Measurements from ENCODE around the gene PLCG1. TPM values are rescaled to one million over a fixed set of nuclear protein-coding genes. Genes with fewer than 3 reads are reported as not detected.

The PLCG1 gene
- 100 to 1,000 TPM in 3 of 4 donors, 10 to 100 TPM in 1; 82.7 to 377 (median 155) TPM for total RNA-seq

DNA sequence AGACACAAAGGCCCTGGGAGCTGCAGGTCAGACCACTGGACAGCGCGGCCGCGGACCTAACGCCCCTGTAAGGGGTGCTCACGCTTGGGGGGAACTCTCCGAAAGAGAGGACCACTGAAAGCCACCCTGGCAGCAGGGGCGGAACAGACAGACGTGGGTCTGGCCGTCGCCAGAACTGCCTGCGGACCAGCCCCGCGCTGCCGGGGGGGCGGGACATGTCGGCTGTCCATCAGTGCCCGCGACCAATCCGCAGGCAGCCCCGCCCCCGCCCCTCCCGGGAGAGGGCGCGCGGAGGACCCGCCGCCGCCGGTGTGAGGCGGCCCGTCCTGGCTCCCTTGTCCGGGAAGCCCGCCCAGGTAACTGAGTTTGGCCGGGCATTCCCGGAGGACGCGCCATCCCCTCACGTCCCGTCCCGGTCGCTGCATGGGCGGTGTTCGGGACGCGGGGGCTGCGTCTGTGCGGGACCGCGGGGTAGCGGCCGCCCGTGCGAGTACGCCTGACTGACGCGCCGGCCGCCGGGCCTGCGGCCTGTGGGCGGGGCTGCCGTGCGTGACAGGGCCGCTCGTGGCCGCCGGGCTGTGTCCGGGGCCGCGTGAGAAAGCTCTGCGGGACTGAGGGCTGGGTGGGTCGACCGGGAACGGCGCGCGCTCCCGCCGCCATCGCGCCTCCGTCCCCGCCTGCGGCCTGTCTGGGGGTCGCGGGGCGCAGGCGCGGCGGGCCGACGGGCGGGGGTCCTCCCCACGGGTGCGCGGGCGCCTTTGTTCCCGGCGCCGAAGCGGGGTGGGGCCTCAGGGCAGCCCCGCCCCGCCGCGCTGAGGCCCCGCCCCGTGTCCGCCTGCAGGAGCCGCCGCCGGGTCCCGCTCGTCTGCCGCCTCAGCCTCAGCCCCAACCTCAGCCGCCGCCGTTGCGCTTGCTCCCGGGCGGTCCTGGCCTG, at the start of gene PLCG1:
PLCG1 (plus strand) TSS at position 864 of the 934 bp plus-strand sequence. CDS start 99 bp downstream, outside the sequence.
- in situ Hi-C loops (cut with MboI; ENCODE audit: low pct_ligation_motif_present in 1 of 4, low pct_unique_long_range_greater_than_20kb in 1 of 4, low sequenced_read_pairs in 3 of 4) (no loop called here), intact Hi-C loops (cut with DNase I; ENCODE audit: low total_unique reads) (no loop called here)
- Histone ChIP-seq H3K27me3 (no peaks in the 10 kb centered on the region), H3K4me3 (peak within 1 kb of the TSS; percentile 65 to 88 (median 80)), H3K36me3 (no peaks in the 10 kb centered on the region), H3K4me1 (peaks cover 8 to 46% (median 25%) of the 10 kb centered on the region in 4 donors), H3K9me3 (no peaks in the 10 kb centered on the region), H3K27ac (peak within 1 kb of the TSS; percentile 89 to 98 (median 96))
- TF ChIP-seq POLR2AphosphoS5 (IDR thresholded peaks at IDR 0.05) (peak; percentile 85 to 89 (median 85)), POLR2A (IDR thresholded peaks at IDR 0.05) (peak; percentile 76), EP300 (IDR thresholded peaks at IDR 0.05; ENCODE audit: low read depth) (no peak)
- TF ChIP-seq, protein P1, sequence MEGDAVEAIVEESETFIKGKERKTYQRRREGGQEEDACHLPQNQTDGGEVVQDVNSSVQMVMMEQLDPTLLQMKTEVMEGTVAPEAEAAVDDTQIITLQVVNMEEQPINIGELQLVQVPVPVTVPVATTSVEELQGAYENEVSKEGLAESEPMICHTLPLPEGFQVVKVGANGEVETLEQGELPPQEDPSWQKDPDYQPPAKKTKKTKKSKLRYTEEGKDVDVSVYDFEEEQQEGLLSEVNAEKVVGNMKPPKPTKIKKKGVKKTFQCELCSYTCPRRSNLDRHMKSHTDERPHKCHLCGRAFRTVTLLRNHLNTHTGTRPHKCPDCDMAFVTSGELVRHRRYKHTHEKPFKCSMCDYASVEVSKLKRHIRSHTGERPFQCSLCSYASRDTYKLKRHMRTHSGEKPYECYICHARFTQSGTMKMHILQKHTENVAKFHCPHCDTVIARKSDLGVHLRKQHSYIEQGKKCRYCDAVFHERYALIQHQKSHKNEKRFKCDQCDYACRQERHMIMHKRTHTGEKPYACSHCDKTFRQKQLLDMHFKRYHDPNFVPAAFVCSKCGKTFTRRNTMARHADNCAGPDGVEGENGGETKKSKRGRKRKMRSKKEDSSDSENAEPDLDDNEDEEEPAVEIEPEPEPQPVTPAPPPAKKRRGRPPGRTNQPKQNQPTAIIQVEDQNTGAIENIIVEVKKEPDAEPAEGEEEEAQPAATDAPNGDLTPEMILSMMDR (IDR thresholded peaks at IDR 0.05), result no peak
- 0% methylated on average over 3 to 32 of the region's 121 CpGs for WGBS, 2 donors (ENCODE audit: low coverage in 1 of 2)
- peak; percentile 94 for DNase-seq

DNA sequence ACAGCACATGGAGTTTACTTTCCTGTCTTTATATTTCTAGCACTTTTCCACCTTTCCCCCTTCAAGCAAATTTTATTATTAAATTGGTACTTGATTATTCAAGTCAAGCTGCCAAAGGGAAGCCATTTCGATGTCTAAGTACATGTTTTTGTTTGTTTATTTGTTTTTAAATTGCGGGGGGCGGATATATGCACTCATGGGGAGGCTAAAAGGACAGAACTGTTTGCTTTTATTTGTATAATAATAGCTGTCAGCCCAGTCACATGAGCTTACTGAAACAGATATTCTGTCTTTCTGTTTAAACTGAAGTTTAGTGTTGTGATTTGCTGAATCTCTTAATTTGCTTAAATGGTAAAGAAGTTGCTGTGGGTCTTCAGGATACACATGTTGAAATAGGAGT, 49.6 kb upstream of the PLCG1 start:
- Histone ChIP-seq H3K4me1 (peaks cover 0 to 26% (median 12%) of the 10 kb centered on the region in 4 donors), H3K9me3 (no peaks in the 10 kb centered on the region), H3K27ac (peak overlapping the region; percentile 5 to 19 (median 12)), H3K36me3 (peaks cover 0 to 32% (median 11%) of the 10 kb centered on the region in 4 donors), H3K27me3 (no peaks in the 10 kb centered on the region), H3K4me3 (no peak overlapping the region)
- DNase-seq, result no peak
- intact Hi-C loops (cut with DNase I; ENCODE audit: low total_unique reads) (loop anchor here (5.0 kb wide), 1 partner anchor 95 kb away; no protein-coding TSS in a partner anchor), in situ Hi-C loops (cut with MboI; ENCODE audit: low pct_ligation_motif_present in 1 of 4, low pct_unique_long_range_greater_than_20kb in 1 of 4, low sequenced_read_pairs in 3 of 4) (no loop called here)
- TF ChIP-seq, protein P1 (IDR thresholded peaks at IDR 0.05), result no peak
- no peak for TF ChIP-seq EP300 (IDR thresholded peaks at IDR 0.05; ENCODE audit: low read depth)
- TF ChIP-seq POLR2AphosphoS5 (IDR thresholded peaks at IDR 0.05), result no peak
- TF ChIP-seq POLR2A (IDR thresholded peaks at IDR 0.05), result no peak
- 78 to 82% methylated on average over 3 of the region's 3 CpGs for WGBS, 2 donors (ENCODE audit: low coverage in 1 of 2)

DNA sequence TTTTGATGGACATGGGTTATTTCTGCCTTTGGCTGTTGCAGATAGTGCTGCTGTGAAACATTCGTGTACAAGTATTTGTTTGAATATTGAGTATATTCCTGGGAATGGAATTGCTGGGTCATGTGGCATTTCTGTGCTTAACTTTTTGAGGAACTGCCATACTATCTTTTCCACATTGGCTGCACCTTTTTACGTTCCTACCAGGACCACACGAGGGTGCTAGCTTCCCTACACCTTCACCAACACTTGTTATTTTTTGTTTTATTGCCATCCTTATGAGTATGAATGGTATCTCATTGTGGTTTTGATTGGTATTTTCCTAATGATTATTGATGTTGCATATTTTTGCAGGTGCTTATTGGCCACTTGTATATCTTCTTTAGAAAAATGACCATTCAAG, 47.8 kb upstream of the PLCG1 start:
- H3K27me3 ChIP-seq, result no peaks in the 10 kb centered on the region
- WGBS, 2 donors (ENCODE audit: low coverage in 1 of 2), result 93 to 94% methylated on average over 3 of the region's 3 CpGs
- TF ChIP-seq, protein P1 (IDR thresholded peaks at IDR 0.05), result peak in 1 of 5 experiments; percentile 13
- TF ChIP-seq POLR2A (IDR thresholded peaks at IDR 0.05), result no peak
- H3K36me3 ChIP-seq, result peaks cover 0 to 34% (median 14%) of the 10 kb centered on the region in 4 donors
- in situ Hi-C loops (cut with MboI; ENCODE audit: low pct_ligation_motif_present in 1 of 4, low pct_unique_long_range_greater_than_20kb in 1 of 4, low sequenced_read_pairs in 3 of 4) (no loop called here), intact Hi-C loops (cut with DNase I; ENCODE audit: low total_unique reads) (loop anchor here (5.0 kb wide), 1 partner anchor 97 kb away; no protein-coding TSS in a partner anchor)
- no peak overlapping the region for H3K27ac ChIP-seq
- no peaks in the 10 kb centered on the region for H3K9me3 ChIP-seq
- no peak overlapping the region for H3K4me3 ChIP-seq
- peaks cover 0 to 31% (median 12%) of the 10 kb centered on the region in 4 donors for H3K4me1 ChIP-seq
- no peak for DNase-seq

DNA sequence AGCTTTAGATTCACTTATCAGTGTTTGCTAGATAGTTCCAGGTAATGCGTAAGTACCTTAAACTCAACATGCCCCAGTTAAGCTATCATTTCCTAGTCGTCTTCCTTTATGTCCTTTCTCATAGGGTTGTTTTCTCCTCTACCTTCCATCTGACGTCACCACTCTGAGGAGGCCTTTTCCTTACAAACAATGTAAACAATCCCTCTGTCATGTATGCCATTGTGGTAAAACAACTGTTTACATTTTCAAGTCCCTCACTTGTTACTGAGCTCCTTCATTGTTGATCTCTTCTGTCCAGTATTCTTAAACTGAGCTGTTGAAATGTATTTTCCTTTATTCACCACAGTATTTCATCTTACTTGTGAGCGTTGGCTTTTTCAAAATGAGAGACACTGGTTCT, 45.4 kb upstream of the PLCG1 start:
- peaks cover 0 to 23% (median 6%) of the 10 kb centered on the region in 4 donors for H3K4me1 ChIP-seq
- 78 to 82% methylated on average over 4 of the region's 4 CpGs for WGBS, 2 donors (ENCODE audit: low coverage in 1 of 2)
- DNase-seq, result no peak
- in situ Hi-C loops (cut with MboI; ENCODE audit: low pct_ligation_motif_present in 1 of 4, low pct_unique_long_range_greater_than_20kb in 1 of 4, low sequenced_read_pairs in 3 of 4) (loop anchor here (5.0 to 10.0 kb wide), 4 partner anchors 107 to 125 kb away; no protein-coding TSS in a partner anchor), intact Hi-C loops (cut with DNase I; ENCODE audit: low total_unique reads) (no loop called here)
- no peaks in the 10 kb centered on the region for H3K27me3 ChIP-seq
- no peak overlapping the region for H3K4me3 ChIP-seq
- no peak overlapping the region for H3K27ac ChIP-seq
- H3K36me3 ChIP-seq, result peaks cover 0 to 34% (median 14%) of the 10 kb centered on the region in 4 donors
- H3K9me3 ChIP-seq, result no peaks in the 10 kb centered on the region
- TF ChIP-seq, protein P1 (IDR thresholded peaks at IDR 0.05), result no peak
- TF ChIP-seq EP300 (IDR thresholded peaks at IDR 0.05; ENCODE audit: low read depth) (no peak), POLR2AphosphoS5 (IDR thresholded peaks at IDR 0.05) (no peak), POLR2A (IDR thresholded peaks at IDR 0.05) (no peak)

Measured in transverse colon (tissue), 4 donors.